ENCODE measurements around the gene LRRC1. TPM values are rescaled to one million over a fixed set of nuclear protein-coding genes. Genes with fewer than 3 reads are reported as not detected.
"Not testable (repeated sequence)": the region's sequence is repeated elsewhere in the genome, so short reads cannot be mapped to it uniquely, and the experiment has no call there.

The LRRC1 gene
- total and polyA plus RNA-seq, 8 donors: 2.9 to 50.4 (median 12.2) TPM

DNA sequence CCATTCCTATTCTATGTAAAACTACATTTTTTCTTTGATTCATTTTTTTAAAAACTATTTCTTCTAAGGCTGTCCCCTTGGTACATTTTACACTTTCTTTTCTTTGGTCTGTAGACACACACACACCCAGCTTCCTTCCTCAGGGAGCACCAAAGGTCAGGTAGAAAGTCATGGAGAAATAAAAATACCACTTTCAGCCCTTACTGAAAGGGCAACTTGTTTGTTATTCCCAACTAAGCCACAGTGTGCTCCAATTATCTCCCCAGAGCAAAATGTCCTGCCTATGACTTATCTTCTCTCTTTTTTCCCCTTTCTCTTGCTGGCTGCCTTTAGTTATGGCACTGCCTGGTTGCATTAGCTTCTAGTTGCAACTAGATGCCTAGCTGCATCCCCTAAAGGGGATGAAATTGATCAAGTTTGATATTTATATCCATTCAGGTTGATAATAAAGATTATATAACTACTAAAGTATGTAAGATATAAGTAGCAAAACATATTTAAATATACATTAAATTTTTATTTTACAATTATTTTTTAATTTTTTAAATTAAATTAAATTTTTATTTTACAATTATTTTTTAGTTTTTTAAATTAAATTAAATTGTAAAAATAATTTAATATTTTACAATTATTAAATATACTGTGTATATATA, 21.6 kb upstream of the LRRC1 start:
- TF ChIP-seq, protein P1, sequence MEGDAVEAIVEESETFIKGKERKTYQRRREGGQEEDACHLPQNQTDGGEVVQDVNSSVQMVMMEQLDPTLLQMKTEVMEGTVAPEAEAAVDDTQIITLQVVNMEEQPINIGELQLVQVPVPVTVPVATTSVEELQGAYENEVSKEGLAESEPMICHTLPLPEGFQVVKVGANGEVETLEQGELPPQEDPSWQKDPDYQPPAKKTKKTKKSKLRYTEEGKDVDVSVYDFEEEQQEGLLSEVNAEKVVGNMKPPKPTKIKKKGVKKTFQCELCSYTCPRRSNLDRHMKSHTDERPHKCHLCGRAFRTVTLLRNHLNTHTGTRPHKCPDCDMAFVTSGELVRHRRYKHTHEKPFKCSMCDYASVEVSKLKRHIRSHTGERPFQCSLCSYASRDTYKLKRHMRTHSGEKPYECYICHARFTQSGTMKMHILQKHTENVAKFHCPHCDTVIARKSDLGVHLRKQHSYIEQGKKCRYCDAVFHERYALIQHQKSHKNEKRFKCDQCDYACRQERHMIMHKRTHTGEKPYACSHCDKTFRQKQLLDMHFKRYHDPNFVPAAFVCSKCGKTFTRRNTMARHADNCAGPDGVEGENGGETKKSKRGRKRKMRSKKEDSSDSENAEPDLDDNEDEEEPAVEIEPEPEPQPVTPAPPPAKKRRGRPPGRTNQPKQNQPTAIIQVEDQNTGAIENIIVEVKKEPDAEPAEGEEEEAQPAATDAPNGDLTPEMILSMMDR (IDR thresholded peaks at IDR 0.05): no peak
- Histone ChIP-seq H3K9me3 (peaks cover 0 to 8% (median 5%) of the 10 kb centered on the region in 4 donors), H3K4me3 (no peak overlapping the region), H3K36me3 (no peaks in the 10 kb centered on the region), H3K27me3 (no peaks in the 10 kb centered on the region), H3K27ac (no peak overlapping the region), H3K4me1 (peaks cover 0 to 4% (median 0%) of the 10 kb centered on the region in 4 donors)
- no peak for DNase-seq
- intact Hi-C loops (cut with DNase I; ENCODE audit: low total_unique reads): no loop called here

DNA sequence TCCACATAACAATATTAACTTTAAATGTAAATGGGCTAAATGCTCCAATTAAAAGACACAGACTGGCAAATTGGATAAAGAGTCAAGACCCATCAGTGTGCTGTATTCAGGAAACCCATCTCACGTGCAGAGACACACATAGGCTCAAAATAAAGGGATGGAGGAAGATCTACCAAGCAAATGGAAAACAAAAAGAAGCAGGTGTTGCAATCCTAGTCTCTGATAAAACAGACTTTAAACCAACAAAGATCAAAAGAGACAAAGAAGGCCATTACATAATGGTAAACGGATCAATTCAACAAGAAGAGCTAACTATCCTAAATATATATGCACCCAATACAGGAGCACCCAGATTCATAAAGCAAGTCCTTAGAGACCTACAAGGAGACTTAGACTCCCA, 18.7 kb upstream of the LRRC1 start:
- H3K36me3 ChIP-seq; H3K9me3 ChIP-seq; H3K27ac ChIP-seq; H3K4me1 ChIP-seq; DNase-seq; intact Hi-C loops (cut with DNase I; ENCODE audit: low total_unique reads); H3K27me3 ChIP-seq; H3K4me3 ChIP-seq: not testable (repeated sequence)
- 80 to 100% (median 90%) methylated on average over 1 to 2 of the region's 2 CpGs for WGBS, 5 donors

DNA sequence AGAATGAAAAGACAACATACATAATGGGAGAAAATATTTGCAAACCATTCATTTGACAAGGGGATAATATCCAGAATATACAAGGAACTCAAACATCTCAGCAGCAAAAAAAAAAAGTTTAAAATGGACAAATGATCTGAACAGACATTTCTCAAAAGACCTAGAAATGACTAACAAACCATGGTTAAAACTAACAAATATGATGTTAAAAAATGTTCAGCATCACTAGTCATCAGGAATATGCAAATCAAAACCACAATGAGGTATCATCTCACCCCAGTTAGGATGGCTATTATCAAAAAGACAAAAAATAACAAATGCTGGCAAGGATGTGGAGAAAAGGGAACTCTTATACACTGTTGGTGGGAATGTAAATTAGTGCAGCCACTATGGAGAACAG, 9.8 kb upstream of the LRRC1 start:
- H3K4me3 ChIP-seq; DNase-seq; H3K9me3 ChIP-seq; H3K27me3 ChIP-seq; intact Hi-C loops (cut with DNase I; ENCODE audit: low total_unique reads); H3K36me3 ChIP-seq; H3K4me1 ChIP-seq; H3K27ac ChIP-seq: not testable (repeated sequence)

GRCh38 chr6:53786832-53787231, 8.0 kb upstream of the LRRC1 start:
- no peaks in the 10 kb centered on the region for H3K4me1 ChIP-seq
- H3K36me3 ChIP-seq: no peaks in the 10 kb centered on the region
- H3K9me3 ChIP-seq: peaks cover 0 to 7% (median 7%) of the 10 kb centered on the region in 4 donors
- H3K27ac ChIP-seq: no peak overlapping the region
- no peaks in the 10 kb centered on the region for H3K27me3 ChIP-seq
- no peak for DNase-seq
- intact Hi-C loops (cut with DNase I; ENCODE audit: low total_unique reads): no loop called here
- TF ChIP-seq EP300 (IDR thresholded peaks at IDR 0.05): no peak
- TF ChIP-seq, protein P1 (IDR thresholded peaks at IDR 0.05): no peak
- TF ChIP-seq POLR2A (IDR thresholded peaks at IDR 0.05): no peak
- TF ChIP-seq POLR2AphosphoS5 (IDR thresholded peaks at IDR 0.05): no peak
- no peak overlapping the region for H3K4me3 ChIP-seq
- 83 to 95% (median 91%) methylated on average over 1 of the region's 1 CpG for WGBS, 5 donors

- TF ChIP-seq, protein P1 (IDR thresholded peaks at IDR 0.05): no peak
- no peak for TF ChIP-seq POLR2AphosphoS5 (IDR thresholded peaks at IDR 0.05)
- TF ChIP-seq POLR2A (IDR thresholded peaks at IDR 0.05): no peak
- no peak for TF ChIP-seq EP300 (IDR thresholded peaks at IDR 0.05)
- H3K27me3 ChIP-seq: no peaks in the 10 kb centered on the region
- intact Hi-C loops (cut with DNase I; ENCODE audit: low total_unique reads): loop anchor here (10.0 kb wide), 1 partner anchor 164 kb away; no protein-coding TSS in a partner anchor
- H3K4me3 ChIP-seq: no peak overlapping the region
- H3K27ac ChIP-seq: no peak overlapping the region
- H3K36me3 ChIP-seq: no peaks in the 10 kb centered on the region
- WGBS, 5 donors: 53 to 76% (median 66%) methylated on average over 2 of the region's 2 CpGs
- DNase-seq: no peak
- peaks cover 0 to 7% (median 7%) of the 10 kb centered on the region in 4 donors for H3K9me3 ChIP-seq
- peaks cover 0 to 23% (median 18%) of the 10 kb centered on the region in 4 donors for H3K4me1 ChIP-seq
Observed at GRCh38 chr6:53790886-53791285, 3.9 kb upstream of the LRRC1 start.
